ELR (cell line): ENCODE data around the gene FKBP11.

Source experiments
- DNase-seq: peaks from one replicate; pipeline ENCODE4 v3.0.0-alpha.2; 2015; ENCODE audit warnings: low read depth

The FKBP11 gene

DNA sequence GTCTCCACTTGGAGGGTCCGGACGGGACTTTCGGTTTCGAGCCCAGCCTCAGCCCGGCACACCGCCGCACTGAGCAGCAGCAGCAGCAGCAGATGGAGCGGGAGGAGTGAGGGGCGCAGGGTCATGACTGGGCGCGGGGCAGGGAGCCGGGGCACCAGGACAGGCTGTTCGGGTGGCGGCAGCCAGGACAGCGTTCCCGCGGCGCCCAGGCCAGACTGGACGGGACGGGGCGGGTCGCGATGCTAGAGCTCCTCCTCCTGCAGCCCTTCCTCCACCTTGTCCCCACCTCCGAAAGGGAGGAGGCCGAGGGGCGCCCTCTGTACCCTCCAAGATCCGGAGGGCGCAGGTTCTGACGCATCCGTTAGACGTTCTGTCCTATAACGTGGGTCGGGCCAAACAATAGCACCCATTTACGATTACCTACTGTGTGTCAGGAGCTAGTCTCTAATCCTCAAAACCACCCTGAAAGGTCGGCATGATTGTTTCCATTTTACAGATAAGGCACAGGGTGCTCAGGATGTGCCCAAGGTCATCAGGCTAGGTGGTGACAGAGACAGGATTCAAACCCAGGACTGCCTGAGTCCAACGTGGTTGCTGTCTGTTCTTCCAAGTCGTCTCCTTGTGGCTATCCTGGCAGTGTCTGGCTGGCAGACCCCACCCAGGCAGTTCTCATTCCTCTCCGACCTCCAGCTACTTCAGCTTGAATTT, at the start of gene FKBP11:
TSS of gene FKBP11 (minus strand) at position 189 of the 708 bp plus-strand sequence. CDS start at position 125, 64 bp downstream.
- peak; percentile 84 for DNase-seq

DNA sequence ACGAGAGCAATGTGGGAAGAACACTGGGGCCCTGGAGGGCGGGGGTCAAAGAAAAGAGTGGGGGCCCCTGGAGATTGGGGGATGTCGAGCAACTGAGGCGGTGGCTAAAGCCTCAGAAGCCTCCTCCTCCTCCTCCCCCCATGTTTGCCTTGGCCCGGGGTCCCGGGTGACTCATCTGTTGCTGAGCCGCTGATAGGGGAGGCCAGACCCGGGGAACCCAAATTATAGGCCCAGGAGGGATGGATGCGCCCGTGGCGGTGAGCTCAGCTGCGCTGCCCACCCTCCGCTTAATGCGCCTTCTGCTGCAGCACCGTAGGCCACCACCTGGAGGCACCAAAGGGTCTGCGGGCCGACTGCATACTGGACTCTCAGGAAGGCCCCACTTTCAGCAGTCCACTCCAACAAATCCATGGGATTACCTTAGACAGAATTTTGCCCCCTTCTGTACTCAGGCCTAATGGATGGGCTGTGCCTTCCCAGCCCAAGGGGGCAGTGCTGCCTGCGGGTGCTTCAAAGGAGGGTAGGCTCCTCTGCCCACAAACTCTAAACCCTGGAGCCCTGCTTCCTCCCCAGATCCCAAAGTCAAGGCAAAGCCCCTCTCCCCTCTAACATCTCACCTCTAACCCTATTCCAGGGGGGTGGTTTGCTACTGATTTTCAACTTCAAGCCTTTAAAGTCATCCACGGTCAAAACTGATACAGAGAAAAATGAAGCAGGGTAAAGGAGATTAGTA, 48.8 kb upstream of the FKBP11 start:
- peak; percentile 47 for DNase-seq

DNA sequence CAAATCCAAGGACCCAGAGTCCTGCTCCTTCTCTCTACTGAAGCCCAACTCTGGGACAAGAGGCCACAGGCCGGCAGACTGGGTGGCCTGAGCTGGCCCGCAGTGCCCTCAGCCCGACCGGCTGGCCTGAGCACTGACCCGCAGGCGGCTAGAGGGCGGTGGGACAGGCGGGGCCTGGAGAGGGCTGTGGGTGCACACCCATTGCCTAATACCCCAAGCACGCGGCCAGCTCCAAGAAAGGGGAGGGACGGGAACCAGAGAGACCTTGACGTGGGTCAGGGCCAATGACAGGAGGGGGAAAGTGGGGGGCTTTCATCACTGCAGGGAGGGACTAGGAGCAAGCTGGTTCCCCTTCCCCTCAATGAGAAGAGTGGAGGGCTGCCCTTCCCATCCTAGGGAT, 48.2 kb upstream of the FKBP11 start:
- DNase-seq, result no peak

DNA sequence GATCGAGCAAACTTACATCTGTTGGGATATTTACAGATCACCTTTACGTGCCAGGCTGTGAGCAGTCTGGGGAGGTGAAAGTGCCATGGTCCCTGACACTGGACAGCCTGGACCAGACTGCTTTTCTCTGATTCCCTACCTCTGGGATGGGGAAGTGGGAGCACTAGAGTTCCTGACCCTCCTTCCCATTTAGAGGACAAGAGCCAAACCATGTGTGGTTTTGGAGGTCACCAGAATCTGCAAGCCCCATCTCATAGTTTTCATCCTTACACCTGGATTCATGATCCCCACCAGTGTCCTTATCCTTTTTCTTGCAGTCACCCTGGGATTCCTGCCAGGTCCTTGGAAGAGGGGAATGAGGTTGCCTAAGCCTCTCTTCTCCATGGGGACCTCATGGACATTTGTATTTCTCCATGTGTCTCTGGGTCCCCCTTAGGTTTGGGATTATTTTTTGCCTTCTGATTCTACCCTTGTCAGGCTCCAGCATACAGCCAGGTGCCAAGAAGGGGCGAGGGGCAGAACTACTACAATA, 47.7 kb upstream of the FKBP11 start:
- DNase-seq, result no peak

DNA sequence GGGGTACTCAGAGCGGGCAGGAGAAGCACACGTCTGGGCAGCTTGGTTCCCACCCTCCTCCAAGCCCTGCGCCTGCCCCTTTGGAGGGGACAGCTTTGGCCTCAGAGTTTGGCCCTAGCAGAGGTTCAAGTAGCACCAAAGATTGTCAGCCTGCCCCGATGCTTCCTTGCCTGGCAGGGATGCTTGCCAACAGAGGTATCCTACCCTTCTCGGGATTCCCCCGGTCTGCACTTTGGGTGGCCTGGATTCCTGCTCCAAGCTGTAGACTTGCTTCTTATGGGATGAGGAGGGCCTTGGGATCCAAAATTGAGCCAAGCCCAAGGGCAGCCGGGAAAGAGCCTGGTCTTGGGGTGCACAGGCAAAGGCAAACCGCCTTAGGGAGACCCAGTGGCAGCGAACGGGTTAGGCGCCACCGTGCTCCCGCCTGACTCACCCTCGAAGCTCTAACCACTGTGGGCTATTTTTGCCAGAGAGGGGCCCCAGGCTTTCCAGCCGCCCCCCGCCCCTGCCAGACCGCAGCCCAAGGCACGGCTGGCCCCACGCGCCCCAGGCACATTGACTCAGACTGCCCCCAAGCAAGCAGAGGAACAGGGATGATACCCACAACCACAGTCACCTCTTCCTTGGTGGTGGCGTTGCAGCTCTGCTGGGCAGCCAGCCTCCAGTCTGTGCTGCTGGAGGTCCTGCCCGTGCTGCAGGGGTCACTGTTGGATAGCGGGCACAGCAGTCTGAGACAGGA, 47.1 kb upstream of the FKBP11 start:
- DNase-seq, result peak; percentile 82

DNA sequence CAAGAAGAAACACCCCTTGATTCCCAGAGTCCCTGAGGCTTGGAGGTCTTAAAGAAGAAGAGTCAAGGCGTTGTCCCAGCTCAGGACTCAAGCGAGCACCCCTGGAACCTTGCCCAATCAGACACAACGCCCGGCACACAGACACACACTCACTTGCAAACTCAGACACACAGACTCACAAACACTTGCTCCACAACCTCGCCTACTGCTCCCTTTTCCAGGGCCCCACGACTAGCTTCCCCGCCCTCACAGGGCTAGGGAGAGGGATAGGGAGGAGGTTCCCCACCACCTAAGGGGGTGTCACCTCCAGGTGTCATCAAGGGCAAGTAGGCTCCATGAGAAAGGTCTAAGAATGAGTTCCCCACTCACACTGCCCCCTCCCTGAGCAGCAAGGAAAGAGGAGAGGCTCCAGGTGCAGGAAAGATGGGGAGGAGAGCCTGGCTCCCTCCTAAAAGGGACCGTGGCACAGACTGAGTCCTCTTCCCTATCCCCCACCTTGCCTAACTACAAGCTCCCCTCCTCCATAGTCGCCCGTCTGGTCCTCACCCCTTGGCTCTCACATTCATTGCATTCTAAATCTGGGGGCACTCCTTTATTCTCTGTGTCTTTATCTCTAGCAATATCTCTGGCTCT, 45.5 kb upstream of the FKBP11 start:
- no peak for DNase-seq

DNA sequence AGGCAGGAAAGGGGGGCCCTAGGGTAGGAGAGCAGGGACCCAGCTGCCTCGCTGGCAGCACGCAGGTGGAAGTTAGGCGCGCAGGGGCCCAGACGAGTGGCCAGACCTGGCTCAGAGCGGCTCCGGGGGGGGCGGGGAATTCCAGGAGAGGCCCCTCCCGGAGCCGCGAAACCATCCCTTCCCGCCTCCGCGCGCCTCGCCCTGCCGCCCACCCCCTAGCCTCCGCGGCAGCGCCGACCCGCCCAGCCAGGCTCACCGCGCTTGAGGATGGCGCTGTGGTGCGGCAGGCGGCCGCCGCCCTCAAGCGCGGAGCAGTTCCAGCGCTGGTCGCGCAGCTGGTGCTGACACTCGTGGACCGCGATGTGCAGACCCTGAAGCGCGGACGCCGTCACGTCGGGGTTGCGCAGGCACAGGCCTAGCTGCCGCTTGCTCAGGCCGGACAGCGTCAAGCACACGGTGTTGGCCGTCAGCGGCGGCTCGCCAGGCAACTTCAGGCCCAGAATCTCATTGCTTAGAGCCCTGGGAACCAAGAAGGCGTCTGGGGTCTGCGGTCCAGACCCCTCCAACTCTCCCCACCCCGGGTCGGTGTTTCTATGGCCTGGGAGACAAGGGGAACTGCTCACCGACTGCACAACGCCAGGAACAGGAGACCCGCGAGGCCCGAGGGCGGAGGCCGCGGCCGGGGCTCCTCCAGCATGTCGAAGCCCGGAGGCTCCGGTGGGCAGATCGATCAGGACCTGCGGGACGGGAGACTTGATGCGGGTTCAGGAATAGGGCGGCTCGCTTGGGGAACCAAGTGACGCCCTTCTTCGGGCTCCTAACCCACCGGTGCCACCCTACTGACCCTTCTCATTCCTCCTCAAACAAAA, 44.8 kb upstream of the FKBP11 start:
- DNase-seq, result no peak

DNA sequence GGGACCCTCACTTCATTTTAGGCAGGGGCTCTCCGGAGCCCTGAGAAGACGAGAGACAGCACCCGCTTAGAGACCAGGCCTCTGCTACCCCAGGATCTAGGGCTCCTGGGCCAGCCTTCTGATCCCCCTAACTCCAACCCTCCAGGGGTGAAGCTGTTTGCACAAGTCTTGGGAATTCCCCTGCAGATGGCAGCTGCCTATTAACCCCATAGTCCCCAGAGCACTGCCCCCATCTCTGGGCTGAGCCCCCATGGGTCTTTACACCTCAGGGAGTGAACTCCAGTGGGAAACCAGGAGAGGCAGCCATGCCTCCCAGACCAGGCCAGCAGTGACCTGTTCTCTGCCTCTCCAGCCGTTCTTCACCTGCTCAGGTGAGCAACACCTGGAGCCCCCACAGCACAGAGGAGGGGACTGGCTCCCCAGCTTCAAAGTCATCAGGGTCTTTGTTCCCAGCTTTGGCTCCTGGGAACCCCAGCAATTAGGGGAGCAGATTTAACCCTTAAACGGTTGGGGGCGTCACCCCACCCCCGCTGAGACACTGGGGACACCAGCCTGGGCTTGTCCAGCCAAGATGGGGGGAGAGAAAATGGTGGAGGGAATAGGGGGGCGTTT, 44.0 kb upstream of the FKBP11 start:
- DNase-seq, result no peak

DNA sequence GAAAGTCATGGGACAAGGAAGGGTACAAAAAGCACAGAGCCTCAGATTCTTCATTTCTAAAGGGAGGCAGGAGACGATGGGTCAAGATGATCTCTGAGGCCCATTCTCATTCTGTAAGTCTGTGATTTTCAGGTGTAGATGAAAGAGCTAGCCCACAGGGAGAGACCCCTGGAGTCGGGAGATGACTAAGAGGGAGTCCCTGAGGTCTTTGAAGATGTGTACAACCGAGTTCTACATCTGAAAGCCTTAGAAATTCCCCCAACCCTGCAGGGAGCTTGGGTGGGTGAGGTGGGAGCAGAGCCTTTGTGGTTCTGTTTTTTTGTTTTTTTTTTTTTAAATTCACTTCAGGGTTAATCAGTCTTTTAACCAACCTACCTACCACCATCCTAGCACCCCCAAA, 43.2 kb upstream of the FKBP11 start:
- DNase-seq, result no peak

DNA sequence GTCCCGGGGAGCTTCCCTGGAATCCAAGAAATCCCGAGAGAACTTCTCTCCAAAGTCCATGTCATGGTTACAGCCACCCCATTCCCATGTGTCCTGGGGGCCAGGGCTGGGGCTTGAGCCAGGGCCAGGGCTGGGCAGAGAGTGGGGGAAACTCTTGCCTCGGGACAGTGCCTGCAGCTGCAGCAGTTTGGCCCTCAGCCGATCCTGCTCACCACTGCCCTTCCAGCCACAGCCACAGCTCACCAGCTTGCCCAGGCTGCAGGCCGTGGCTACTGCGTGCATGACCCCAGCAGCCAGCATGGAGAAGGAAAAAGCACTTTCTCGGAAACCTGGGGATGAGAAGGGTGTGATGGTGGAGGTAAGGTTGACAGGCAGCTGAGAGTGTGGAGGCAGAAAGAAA, 42.7 kb upstream of the FKBP11 start:
- no peak for DNase-seq

DNA sequence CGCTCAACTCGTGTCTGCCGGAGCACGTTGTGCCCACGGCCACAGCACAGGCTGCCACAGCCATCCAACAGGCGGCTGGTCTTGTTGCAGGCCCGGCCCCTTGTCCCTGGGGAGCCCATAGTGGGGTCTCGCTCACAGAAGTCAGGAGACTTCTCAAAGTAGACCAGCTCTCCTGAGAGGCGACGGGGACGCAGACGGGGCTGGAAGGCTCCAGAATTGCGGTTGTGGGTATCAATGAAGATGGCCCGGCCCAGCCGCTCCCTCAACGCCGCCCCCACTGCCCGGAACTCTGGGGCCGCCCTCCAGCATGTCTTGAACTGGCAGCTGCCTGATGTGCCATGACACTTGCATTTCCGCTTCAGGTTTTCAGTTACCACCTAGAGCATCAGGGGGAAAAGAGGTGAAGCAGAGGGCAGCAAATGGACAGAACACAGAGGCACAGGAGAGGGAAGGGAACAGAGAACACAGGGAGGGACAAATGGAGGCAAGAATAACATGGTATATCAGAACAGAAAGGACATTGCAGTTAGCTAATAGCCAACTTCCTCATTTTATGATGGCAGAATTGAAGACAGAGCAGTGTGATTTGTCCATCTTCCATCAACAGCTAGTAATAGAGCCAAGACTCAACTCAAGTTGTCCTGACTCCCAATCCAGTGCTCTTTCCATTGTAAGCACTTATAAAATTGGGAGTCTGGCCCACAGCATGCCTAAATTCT, 41.0 kb upstream of the FKBP11 start:
- DNase-seq, result no peak

DNA sequence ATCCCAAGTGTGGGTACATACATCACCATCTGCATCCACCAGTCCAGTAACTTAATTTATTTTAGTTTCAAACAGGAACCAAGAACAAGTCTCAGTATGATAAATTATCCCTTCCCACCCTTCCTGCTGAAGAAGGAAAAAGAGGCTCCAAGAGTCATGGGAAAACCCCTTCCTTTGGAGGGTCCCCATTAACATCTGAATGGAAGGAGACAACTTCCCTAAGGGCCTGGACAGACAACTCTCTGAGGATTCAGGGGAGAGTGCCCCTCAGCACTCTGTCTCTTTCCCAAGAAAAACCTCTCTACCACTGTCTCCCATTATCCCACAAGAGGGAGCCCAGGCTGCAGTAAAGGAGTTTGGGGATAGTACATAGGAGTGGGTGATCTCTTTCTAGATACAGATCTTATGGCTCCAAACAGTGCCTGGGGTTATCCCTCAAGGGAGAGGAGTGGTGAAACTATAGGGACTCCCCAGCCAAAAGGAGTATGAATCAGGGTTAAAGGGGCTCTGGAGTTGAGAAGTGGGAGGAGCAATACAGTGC, 40.1 kb upstream of the FKBP11 start:
- peak; percentile 56 for DNase-seq

DNA sequence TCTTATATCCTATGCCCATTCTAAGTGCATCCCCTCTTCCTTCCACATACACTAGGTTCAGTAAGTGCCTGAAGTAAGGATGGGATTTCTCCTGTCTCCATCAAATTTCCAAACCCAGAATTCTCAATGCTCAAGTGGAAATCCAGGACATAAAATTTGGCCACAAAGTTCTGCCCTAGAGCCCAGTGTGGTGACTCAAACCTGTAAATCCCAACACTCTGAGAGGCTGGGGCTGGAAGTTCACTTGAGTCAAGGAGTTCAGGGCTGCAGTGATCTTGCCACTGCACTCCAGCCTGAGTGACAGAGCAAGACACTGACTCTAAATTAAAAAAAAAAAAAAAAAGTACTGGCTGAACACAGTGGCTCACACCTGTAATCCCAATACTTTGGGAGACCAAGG, 36.5 kb upstream of the FKBP11 start:
- DNase-seq, result peak; percentile 58

DNA sequence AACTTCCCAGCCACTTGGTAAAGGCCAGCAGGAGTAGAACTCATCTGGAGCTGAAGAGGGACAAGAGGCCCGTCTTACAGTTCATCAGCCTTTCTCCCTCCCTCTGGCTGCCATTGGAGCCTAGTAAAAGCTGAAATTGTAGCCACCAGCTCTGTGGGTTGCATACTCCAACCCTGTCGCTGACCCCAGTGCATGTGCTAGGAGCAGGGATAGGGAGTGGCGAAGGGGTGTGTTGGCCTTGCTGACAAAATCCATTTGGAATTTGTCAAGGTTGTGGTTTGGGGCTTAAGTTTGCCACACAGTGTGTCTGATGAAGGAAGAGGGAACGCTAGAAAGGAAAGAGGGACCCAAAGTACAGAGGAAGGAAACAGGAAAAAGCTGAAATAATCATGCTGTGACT, 36.0 kb upstream of the FKBP11 start:
- DNase-seq, result peak; percentile 55

DNA sequence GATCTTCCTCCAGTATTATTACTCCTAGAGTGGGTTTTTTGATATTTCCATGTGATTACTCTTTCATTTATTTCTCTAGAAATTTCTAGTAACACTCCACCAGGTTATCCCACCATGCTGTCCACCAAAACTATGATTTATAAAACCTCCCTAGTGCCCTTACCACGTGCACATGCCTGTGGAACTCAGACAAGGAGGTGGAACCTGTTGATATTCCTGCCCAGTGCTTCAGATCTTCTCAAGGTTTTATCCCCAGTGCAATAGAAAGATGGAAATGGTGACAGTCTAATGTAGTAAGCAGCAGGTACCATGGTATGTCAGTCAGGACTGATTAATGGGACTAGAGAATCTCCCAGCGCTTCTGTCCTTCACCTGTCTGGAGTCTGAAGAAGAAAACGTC, 35.5 kb upstream of the FKBP11 start:
- DNase-seq, result no peak

DNA sequence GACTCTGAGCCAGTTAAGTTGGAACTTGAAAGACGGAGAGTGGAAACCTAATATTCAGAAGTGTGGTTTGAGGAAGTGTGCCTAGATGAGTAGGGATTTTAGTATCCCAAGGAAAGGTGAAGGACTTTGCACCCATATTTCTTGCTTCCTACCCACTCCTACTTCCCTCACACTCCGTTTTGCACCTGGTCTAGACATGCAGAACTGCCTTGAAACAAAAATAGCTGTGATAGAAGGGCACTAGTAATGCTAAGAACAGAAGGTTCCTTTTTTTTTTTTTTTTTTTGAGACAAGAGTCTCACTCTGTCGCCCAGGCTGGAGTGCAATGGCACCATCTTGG, 32.7 kb upstream of the FKBP11 start:
- DNase-seq, result no peak

DNA sequence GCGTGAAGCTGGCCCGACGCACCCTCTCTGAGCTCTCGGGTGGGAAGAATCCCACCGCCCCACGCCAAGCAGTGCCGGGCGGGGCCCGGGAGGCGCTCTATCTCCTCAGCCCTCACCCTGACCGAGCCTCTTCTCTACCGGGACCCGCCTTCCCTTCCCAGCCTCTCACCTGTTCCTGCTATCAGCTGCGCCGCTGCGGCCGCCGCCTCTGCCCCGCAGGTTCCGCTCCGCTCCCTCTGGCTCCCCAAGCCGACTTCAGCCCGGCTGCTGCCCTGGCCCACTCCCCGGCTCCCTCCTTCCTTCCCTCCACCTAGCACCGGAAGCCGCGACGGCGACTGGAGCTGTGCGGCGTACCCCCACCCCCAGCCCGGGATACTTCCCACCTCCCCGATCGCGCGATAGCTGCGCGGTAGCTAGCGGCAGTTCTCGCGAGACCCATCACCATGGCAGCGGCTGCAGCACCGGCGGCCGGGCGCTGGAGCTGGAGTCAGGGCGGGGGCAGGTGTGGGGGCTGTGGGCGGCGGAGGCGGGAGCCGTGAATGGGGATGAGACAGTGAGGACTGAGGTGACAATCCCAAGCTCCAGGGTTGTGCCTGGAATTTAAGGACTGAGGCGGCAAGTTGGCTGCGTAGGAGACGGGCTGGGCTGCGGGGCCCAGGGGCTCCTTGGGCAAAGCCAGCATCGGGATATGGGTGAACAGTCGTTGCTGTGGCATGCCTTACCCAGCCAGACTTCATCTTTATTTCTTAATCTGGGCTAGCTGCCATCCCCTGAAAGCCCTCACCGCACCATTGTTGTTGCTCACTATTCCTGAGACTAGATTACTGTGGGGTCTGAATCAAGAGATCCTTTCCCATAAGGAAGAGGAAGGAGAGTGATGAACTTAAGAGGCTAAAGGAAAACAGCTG, 32.1 kb upstream of the FKBP11 start, which contains the start of gene ARF3:
TSS of gene ARF3 (minus strand) at position 347 of the 908 bp plus-strand sequence. CDS start 16,392 bp downstream, outside the sequence.
- peak; percentile 95 for DNase-seq

DNA sequence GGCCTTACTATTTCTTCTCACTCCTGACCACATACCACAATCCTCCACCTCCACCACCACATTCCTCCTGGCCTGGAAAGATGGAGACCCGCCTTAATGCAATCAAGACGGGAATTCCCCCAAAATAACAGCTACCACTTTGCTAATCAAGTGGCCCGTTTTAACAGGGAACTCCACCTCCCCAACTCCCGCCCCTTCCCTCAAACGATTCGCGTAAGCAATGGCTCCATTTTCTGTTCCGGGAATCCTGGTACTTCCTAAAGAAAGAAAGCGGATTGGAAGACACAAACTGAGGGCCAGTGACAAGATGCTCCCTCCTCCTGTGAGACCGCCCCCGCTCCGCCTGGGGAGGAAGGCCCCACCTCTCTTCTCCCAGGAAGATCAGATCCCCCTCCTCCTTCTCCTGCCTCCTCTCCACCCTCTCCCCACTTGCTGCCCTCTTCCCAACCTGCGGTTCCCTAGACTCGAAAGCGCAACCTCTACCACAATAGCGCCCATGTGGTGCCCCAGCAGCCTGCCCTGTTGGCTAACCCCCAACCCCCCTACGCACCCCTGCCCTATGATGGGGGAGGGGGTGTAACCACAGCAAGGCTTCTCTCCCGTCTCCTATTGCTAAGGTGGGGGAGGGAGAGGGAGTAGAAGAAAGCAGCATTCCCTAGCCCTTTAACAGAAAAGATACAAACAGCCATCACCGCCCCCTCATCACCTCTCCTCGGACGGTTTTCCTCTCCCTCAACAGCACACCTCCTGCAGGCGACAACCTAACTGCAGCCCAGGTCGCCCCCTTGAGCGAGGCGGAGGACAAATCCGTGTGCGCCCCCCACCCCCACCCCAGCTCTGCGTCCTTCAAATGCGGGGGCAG, 31.2 kb upstream of the FKBP11 start:
- peak; percentile 98 for DNase-seq
